Measurements from ENCODE around the gene NIPSNAP3A.

GRCh38 chr9:104746798-104747197 lies 685 bp upstream of the NIPSNAP3A start:
- TF ChIP-seq CTCF (IDR thresholded peaks at IDR 0.05; ENCODE audit: low read length) (no peak), EZH2 (IDR thresholded peaks at IDR 0.05; ENCODE audit: borderline replicate concordance, low read length) (no peak)

Data from OCI-LY1 (cell line).